SH-SY5Y (cell line): ENCODE results near the gene ELF4.

Experiments
- GATA2 ChIP-seq: IDR thresholded peaks from 2 replicates; pipeline ENCODE4 v1.6.1; 2011; ENCODE audit warnings: mild to moderate bottlenecking, low read depth, low read length
- GATA3 ChIP-seq: IDR thresholded peaks from 2 replicates; pipeline ENCODE4 v1.6.1; 2011; ENCODE audit warnings: low read depth, mild to moderate bottlenecking, low read length, moderate library complexity

DNA sequence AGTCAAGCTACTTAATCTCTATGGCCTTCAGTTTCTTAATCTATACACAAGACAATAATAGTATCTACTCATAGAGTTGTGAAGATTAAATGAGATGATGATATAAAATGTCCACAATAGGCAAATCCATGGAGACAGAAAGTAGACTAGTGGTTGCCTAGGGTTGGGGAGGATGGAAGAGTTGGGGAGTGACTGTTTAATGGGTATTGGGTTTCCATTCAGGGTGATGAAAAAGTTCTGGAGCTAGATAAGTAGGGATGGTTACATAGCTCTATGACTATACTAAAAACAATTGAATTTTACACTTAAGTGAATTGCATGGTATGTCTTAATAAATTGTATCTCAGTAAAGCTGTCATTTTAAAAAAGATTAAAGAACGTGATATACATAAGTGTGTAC is 92.2 kb downstream of the ELF4 start:
- TF ChIP-seq GATA2 (no peak), GATA3 (no peak)
